ENCODE results near the gene MTG1. TPM values are rescaled to one million over a fixed set of nuclear protein-coding genes. Genes with fewer than 3 reads are reported as not detected.

The MTG1 gene
- total and polyA plus RNA-seq, 2 donors = 32.0 to 34.5 TPM

GRCh38 chr10:133355266-133355665, 38.7 kb upstream of the MTG1 start:
- DNase-seq (ENCODE audit: extremely low spot score) = no peak
- no peaks in the 10 kb centered on the region for H3K36me3 ChIP-seq (ENCODE audit: insufficient read depth)
- H3K27ac ChIP-seq (ENCODE audit: low read depth) = no peak overlapping the region
- no peaks in the 10 kb centered on the region for H3K4me1 ChIP-seq (ENCODE audit: insufficient read depth)
- no peak overlapping the region for H3K4me3 ChIP-seq (ENCODE audit: low read depth, low read length)
- WGBS = 94% methylated on average over 6 of the region's 6 CpGs

- no peak overlapping the region for H3K27ac ChIP-seq (ENCODE audit: low read depth)
- H3K36me3 ChIP-seq (ENCODE audit: insufficient read depth) = no peaks in the 10 kb centered on the region
- DNase-seq (ENCODE audit: extremely low spot score) = no peak
- no peaks in the 10 kb centered on the region for H3K4me1 ChIP-seq (ENCODE audit: insufficient read depth)
- WGBS = 94% methylated on average over 3 of the region's 3 CpGs
- no peak overlapping the region for H3K4me3 ChIP-seq (ENCODE audit: low read depth, low read length)
Measured at GRCh38 chr10:133355991-133356390, 38.0 kb upstream of the MTG1 start.

- H3K4me1 ChIP-seq (ENCODE audit: insufficient read depth) = no peaks in the 10 kb centered on the region
- DNase-seq (ENCODE audit: extremely low spot score) = no peak
- no peak overlapping the region for H3K27ac ChIP-seq (ENCODE audit: low read depth)
- H3K36me3 ChIP-seq (ENCODE audit: insufficient read depth) = no peaks in the 10 kb centered on the region
- H3K4me3 ChIP-seq (ENCODE audit: low read depth, low read length) = peak overlapping the region; percentile 59
- 50% methylated on average over 27 of the region's 27 CpGs for WGBS
Measured at GRCh38 chr10:133356549-133357284, 37.2 kb upstream of the MTG1 start.

- DNase-seq (ENCODE audit: extremely low spot score) = no peak
- peak within 1 kb of the TSS; percentile 31 for H3K27ac ChIP-seq (ENCODE audit: low read depth)
Measured at GRCh38 chr10:133357285-133358161, 36.4 kb upstream of the MTG1 start, which contains the start of gene FUOM. Gene FUOM, minus strand, starts transcription at chr10:133358019. Its CDS starts 12 bp downstream, at chr10:133358007.

GRCh38 chr10:133358162-133358924, 35.6 kb upstream of the MTG1 start:
- Histone ChIP-seq H3K27ac (ENCODE audit: low read depth) (peak overlapping the region; percentile 31), H3K4me3 (ENCODE audit: low read depth, low read length) (no peak overlapping the region), H3K4me1 (ENCODE audit: insufficient read depth) (no peaks in the 10 kb centered on the region), H3K36me3 (ENCODE audit: insufficient read depth) (peaks cover 4% of the 10 kb centered on the region)
- DNase-seq (ENCODE audit: extremely low spot score) = no peak
- WGBS = 80% methylated on average over 41 of the region's 41 CpGs

More at GRCh38 chr10:133357285-133358161, 36.4 kb upstream of the MTG1 start, which contains the start of gene FUOM:
- H3K4me1 ChIP-seq (ENCODE audit: insufficient read depth) = no peaks in the 10 kb centered on the region
- H3K36me3 ChIP-seq (ENCODE audit: insufficient read depth) = peaks cover 2% of the 10 kb centered on the region
- WGBS = 2% methylated on average over 83 of the region's 83 CpGs
- peak within 1 kb of the TSS; percentile 59 for H3K4me3 ChIP-seq (ENCODE audit: low read depth, low read length)

- Histone ChIP-seq H3K4me1 (ENCODE audit: insufficient read depth) (no peaks in the 10 kb centered on the region), H3K4me3 (ENCODE audit: low read depth, low read length) (no peak overlapping the region), H3K27ac (ENCODE audit: low read depth) (no peak overlapping the region), H3K36me3 (ENCODE audit: insufficient read depth) (peaks cover 4% of the 10 kb centered on the region)
- no peak for DNase-seq (ENCODE audit: extremely low spot score)
- WGBS = 81% methylated on average over 11 of the region's 11 CpGs
Measured at GRCh38 chr10:133358925-133359310, 35.0 kb upstream of the MTG1 start.

GRCh38 chr10:133359554-133359971, 34.4 kb upstream of the MTG1 start:
- Histone ChIP-seq H3K4me1 (ENCODE audit: insufficient read depth) (no peaks in the 10 kb centered on the region), H3K27ac (ENCODE audit: low read depth) (no peak overlapping the region), H3K4me3 (ENCODE audit: low read depth, low read length) (no peak overlapping the region), H3K36me3 (ENCODE audit: insufficient read depth) (peaks cover 4% of the 10 kb centered on the region)
- WGBS = 41% methylated on average over 6 of the region's 6 CpGs
- no peak for DNase-seq (ENCODE audit: extremely low spot score)

GRCh38 chr10:133359972-133360610, 33.9 kb upstream of the MTG1 start:
- Histone ChIP-seq H3K36me3 (ENCODE audit: insufficient read depth) (peaks cover 4% of the 10 kb centered on the region), H3K4me3 (ENCODE audit: low read depth, low read length) (no peak overlapping the region), H3K4me1 (ENCODE audit: insufficient read depth) (no peaks in the 10 kb centered on the region), H3K27ac (ENCODE audit: low read depth) (no peak overlapping the region)
- 60% methylated on average over 17 of the region's 17 CpGs for WGBS
- no peak for DNase-seq (ENCODE audit: extremely low spot score)

GRCh38 chr10:133361227-133361626, 32.7 kb upstream of the MTG1 start:
- Histone ChIP-seq H3K27ac (ENCODE audit: low read depth) (no peak overlapping the region), H3K4me1 (ENCODE audit: insufficient read depth) (no peaks in the 10 kb centered on the region), H3K4me3 (ENCODE audit: low read depth, low read length) (no peak overlapping the region), H3K36me3 (ENCODE audit: insufficient read depth) (peaks cover 4% of the 10 kb centered on the region)
- WGBS = 91% methylated on average over 5 of the region's 5 CpGs
- DNase-seq (ENCODE audit: extremely low spot score) = no peak

GRCh38 chr10:133361773-133362441, 32.0 kb upstream of the MTG1 start:
- 78% methylated on average over 18 of the region's 18 CpGs for WGBS
- no peak overlapping the region for H3K4me3 ChIP-seq (ENCODE audit: low read depth, low read length)
- no peak for DNase-seq (ENCODE audit: extremely low spot score)
- H3K36me3 ChIP-seq (ENCODE audit: insufficient read depth) = peaks cover 7% of the 10 kb centered on the region
- H3K4me1 ChIP-seq (ENCODE audit: insufficient read depth) = no peaks in the 10 kb centered on the region
- no peak overlapping the region for H3K27ac ChIP-seq (ENCODE audit: low read depth)

GRCh38 chr10:133362846-133363245, 31.1 kb upstream of the MTG1 start:
- H3K36me3 ChIP-seq (ENCODE audit: insufficient read depth) = peaks cover 7% of the 10 kb centered on the region
- WGBS = 92% methylated on average over 13 of the region's 13 CpGs
- DNase-seq (ENCODE audit: extremely low spot score) = no peak
- H3K4me1 ChIP-seq (ENCODE audit: insufficient read depth) = no peaks in the 10 kb centered on the region
- H3K4me3 ChIP-seq (ENCODE audit: low read depth, low read length) = no peak overlapping the region
- H3K27ac ChIP-seq (ENCODE audit: low read depth) = no peak overlapping the region

GRCh38 chr10:133364645-133365431, 29.1 kb upstream of the MTG1 start:
- Histone ChIP-seq H3K27ac (ENCODE audit: low read depth) (no peak overlapping the region), H3K36me3 (ENCODE audit: insufficient read depth) (peaks cover 7% of the 10 kb centered on the region), H3K4me1 (ENCODE audit: insufficient read depth) (no peaks in the 10 kb centered on the region), H3K4me3 (ENCODE audit: low read depth, low read length) (no peak overlapping the region)
- WGBS = 82% methylated on average over 29 of the region's 29 CpGs
- DNase-seq (ENCODE audit: extremely low spot score) = no peak

Data from urinary bladder (tissue), 4 donors.